GM21390 (cell line): Measurements from ENCODE around the gene PDE4D.

Experiments used
- ATAC-seq: cut with Tn5 transposase; IDR thresholded peaks from one replicate; pipeline ENCODE4 v1.9.1; 2021; ENCODE audit not compliant: unreplicated experiment

PDE4D gene

GRCh38 chr5:59241119-59241518 lies 652.4 kb downstream of the PDE4D start:
- ATAC-seq, result no peak

GRCh38 chr5:59238126-59238902 lies 655.2 kb downstream of the PDE4D start:
- ATAC-seq, result peak; percentile 87

- no peak for ATAC-seq
Observed at GRCh38 chr5:59236986-59237385, 656.5 kb downstream of the PDE4D start.

GRCh38 chr5:59236448-59236847 lies 657.1 kb downstream of the PDE4D start:
- no peak for ATAC-seq

- ATAC-seq, result no peak
Observed at GRCh38 chr5:59234236-59234635, 659.3 kb downstream of the PDE4D start.

- no peak for ATAC-seq
Observed at GRCh38 chr5:59231221-59231931, 662.1 kb downstream of the PDE4D start.

- ATAC-seq, result no peak
Observed at GRCh38 chr5:59222687-59223511, 670.6 kb downstream of the PDE4D start.

GRCh38 chr5:59221769-59222168 lies 671.8 kb downstream of the PDE4D start:
- no peak for ATAC-seq

GRCh38 chr5:59218424-59219045 lies 675.0 kb downstream of the PDE4D start:
- ATAC-seq, result no peak

GRCh38 chr5:59216841-59217240 lies 676.7 kb downstream of the PDE4D start:
- no peak for ATAC-seq

- ATAC-seq, result no peak
Observed at GRCh38 chr5:59212596-59212995, 680.9 kb downstream of the PDE4D start.

- ATAC-seq, result no peak
Observed at GRCh38 chr5:59209758-59210359, 683.7 kb downstream of the PDE4D start.

- no peak for ATAC-seq
Observed at GRCh38 chr5:59208474-59208873, 685.1 kb downstream of the PDE4D start.

- no peak for ATAC-seq
Observed at GRCh38 chr5:59207401-59207800, 686.1 kb downstream of the PDE4D start.

- ATAC-seq, result no peak
Observed at GRCh38 chr5:59206132-59206581, 687.4 kb downstream of the PDE4D start.

GRCh38 chr5:59204114-59204897 lies 689.2 kb downstream of the PDE4D start:
- ATAC-seq, result no peak

GRCh38 chr5:59199868-59200267 lies 693.7 kb downstream of the PDE4D start:
- ATAC-seq, result no peak

GRCh38 chr5:59198832-59199231 lies 694.7 kb downstream of the PDE4D start:
- ATAC-seq, result no peak

- no peak for ATAC-seq
Observed at GRCh38 chr5:59198365-59198764, 695.2 kb downstream of the PDE4D start.

GRCh38 chr5:59197911-59198310 lies 695.6 kb downstream of the PDE4D start:
- no peak for ATAC-seq
